ENCODE measurements around the gene CFAP221. TPM values are rescaled to one million over a fixed set of nuclear protein-coding genes. Genes with fewer than 3 reads are reported as not detected.
A peak's percentile ranks its signal among the peaks of the same experiment; 100 is the strongest.

The CFAP221 gene
- total RNA-seq, 5 donors from 2014 or later (not counting 1 experiment from before 2014, with no cell fraction given): not detected

DNA sequence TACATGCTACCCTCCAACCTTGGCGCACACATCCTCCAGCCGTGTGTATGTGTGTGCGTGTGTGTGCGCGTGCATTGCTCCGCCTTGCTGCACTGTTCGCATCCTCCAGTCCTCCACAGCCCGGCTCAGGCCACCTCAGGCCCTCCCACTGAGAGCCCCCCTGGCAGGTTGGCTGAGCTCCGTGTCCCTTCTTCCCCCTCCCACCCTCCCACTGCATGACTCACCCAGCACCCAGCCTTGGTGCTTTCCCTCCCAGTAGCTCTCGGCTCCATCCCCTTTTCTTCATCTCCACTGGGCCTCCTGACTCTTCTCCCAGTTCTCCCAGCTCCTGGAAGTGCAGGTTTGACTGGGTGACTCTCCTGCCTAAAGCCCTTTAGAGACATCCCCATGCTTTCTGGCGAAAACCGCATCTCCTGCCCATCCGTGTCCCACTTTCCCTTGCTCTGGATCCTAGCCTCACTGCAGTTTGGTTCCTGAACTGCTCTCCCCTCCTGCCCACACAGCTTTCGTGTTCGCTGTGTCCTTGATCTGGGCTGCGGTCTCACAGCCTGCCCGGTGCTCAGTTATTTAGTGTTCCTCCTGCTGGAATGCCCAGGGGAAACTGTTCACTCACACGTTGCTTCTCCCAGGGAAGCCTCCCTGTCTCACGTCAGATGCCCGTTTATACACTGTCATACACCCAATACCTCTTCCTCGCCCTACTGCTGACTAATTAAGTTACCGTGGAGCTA, 139.6 kb downstream of the CFAP221 start:
- WGBS (ENCODE audit: insufficient coverage): 81% methylated on average over 19 of the region's 22 CpGs
- Histone ChIP-seq H3K4me3 (ENCODE audit: control insufficient read depth in 1 of 2, extremely low read depth in 1 of 2, low read length in 1 of 2) (no peak overlapping the region), H3K27ac (ENCODE audit: low read length) (no peak overlapping the region), H3K36me3 (ENCODE audit: control insufficient read depth in 2 of 2, extremely low read depth in 1 of 2, insufficient read depth in 1 of 2, low read length in 1 of 2) (peaks cover 9 to 40% of the 10 kb centered on the region in 2 donors), H3K9me3 (no peaks in the 10 kb centered on the region), H3K4me1 (ENCODE audit: control insufficient read depth in 1 of 2, extremely low read depth in 1 of 2, insufficient read depth in 2 of 2, low read length in 2 of 2) (peaks cover 8 to 17% of the 10 kb centered on the region in 2 experiments), H3K27me3 (replicated peaks in 1 of 2; ENCODE audit: control insufficient read depth in 2 of 2, extremely low read depth in 1 of 2, insufficient read depth in 2 of 2, low read length in 1 of 2) (no peaks in the 10 kb centered on the region)
- ChIA-PET CTCF (no interaction called here), POLR2A (no interaction called here)
- Mint-ChIP-seq H3K4me1 (peaks cover 25 to 36% (median 29%) of the 10 kb centered on the region in 3 donors), H3K4me3 (no peak overlapping the region), H3K27me3 (no peaks in the 10 kb centered on the region), H3K36me3 (peaks cover 30% of the 10 kb centered on the region), H3K9me3 (no peaks in the 10 kb centered on the region), H3K27ac (no peak overlapping the region)
- DNase-seq: no peak
- no peak for ATAC-seq (replicated peaks in 1 of 4)

DNA sequence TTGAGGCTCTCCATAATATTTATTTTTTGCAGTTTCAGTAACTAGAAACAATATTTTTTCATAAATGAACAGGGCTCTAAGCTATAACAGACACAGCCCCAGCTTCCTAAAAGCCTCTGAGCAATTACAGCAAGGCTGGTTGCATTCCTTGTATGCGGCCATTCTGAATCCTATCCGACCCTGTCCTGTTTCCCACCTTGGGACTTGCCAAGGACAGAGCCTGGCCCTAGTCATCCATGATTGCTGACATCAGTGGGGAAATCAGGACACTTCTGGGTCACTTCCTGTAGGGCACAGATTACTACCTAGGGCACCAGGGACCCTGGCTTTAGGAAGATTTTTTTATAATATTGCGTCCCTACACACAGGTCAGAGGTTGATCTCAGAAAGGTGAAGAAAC, 140.3 kb downstream of the CFAP221 start:
- DNase-seq: no peak
- WGBS (ENCODE audit: insufficient coverage): 100% methylated on average over 3 of the region's 3 CpGs
- Histone ChIP-seq H3K27ac (ENCODE audit: low read length) (no peak overlapping the region), H3K4me1 (ENCODE audit: control insufficient read depth in 1 of 2, extremely low read depth in 1 of 2, insufficient read depth in 2 of 2, low read length in 2 of 2) (peaks cover 7 to 13% of the 10 kb centered on the region in 2 experiments), H3K36me3 (ENCODE audit: control insufficient read depth in 2 of 2, extremely low read depth in 1 of 2, insufficient read depth in 1 of 2, low read length in 1 of 2) (peaks cover 9 to 45% of the 10 kb centered on the region in 2 donors), H3K9me3 (no peaks in the 10 kb centered on the region), H3K4me3 (ENCODE audit: control insufficient read depth in 1 of 2, extremely low read depth in 1 of 2, low read length in 1 of 2) (no peak overlapping the region), H3K27me3 (replicated peaks in 1 of 2; ENCODE audit: control insufficient read depth in 2 of 2, extremely low read depth in 1 of 2, insufficient read depth in 2 of 2, low read length in 1 of 2) (no peaks in the 10 kb centered on the region)
- ChIA-PET CTCF (no interaction called here), POLR2A (no interaction called here)
- H3K27ac Mint-ChIP-seq: no peak overlapping the region
- no peaks in the 10 kb centered on the region for H3K9me3 Mint-ChIP-seq
- no peak for ATAC-seq (replicated peaks in 1 of 4)
- no peaks in the 10 kb centered on the region for H3K27me3 Mint-ChIP-seq
- H3K4me3 Mint-ChIP-seq: no peak overlapping the region
- H3K36me3 Mint-ChIP-seq: peaks cover 34% of the 10 kb centered on the region
- H3K4me1 Mint-ChIP-seq: peaks cover 22 to 30% (median 26%) of the 10 kb centered on the region in 3 donors

DNA sequence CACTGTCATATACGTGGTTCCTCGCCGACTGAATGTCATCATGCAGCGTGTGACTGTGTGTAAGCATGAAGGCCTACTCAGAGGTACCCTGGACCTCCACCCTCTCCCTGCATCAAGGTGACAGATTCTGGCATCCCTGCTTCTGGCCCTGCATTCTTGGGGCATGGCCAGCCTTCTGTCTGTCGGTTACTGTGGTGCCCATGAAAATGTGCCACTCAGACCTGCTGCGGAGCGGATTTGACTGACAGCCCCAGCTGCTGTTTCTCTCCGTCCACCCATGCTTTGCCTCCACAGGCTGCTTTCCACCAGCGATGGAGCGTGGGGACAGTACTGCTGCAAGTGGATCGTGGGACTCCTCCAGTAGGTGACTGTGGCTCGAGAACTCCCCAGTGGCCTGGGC, 144.4 kb downstream of the CFAP221 start:
- ATAC-seq (replicated peaks in 1 of 4): no peak
- CTCF ChIA-PET: no interaction called here
- 89% methylated on average over 8 of the region's 12 CpGs for WGBS (ENCODE audit: insufficient coverage)
- peaks cover 2 to 9% (median 5%) of the 10 kb centered on the region in 3 donors for H3K4me1 Mint-ChIP-seq
- H3K27me3 ChIP-seq (replicated peaks in 1 of 2; ENCODE audit: control insufficient read depth in 2 of 2, extremely low read depth in 1 of 2, insufficient read depth in 2 of 2, low read length in 1 of 2): no peaks in the 10 kb centered on the region
- DNase-seq: no peak
- no peaks in the 10 kb centered on the region for H3K9me3 ChIP-seq
- peaks cover 9 to 30% of the 10 kb centered on the region in 2 donors for H3K36me3 ChIP-seq (ENCODE audit: control insufficient read depth in 2 of 2, extremely low read depth in 1 of 2, insufficient read depth in 1 of 2, low read length in 1 of 2)
- H3K36me3 Mint-ChIP-seq: peaks cover 21% of the 10 kb centered on the region
- POLR2A ChIA-PET: no interaction called here
- H3K4me1 ChIP-seq (ENCODE audit: control insufficient read depth in 1 of 2, extremely low read depth in 1 of 2, insufficient read depth in 2 of 2, low read length in 2 of 2): no peaks in the 10 kb centered on the region
- H3K4me3 Mint-ChIP-seq: no peak overlapping the region
- no peaks in the 10 kb centered on the region for H3K9me3 Mint-ChIP-seq
- H3K27ac Mint-ChIP-seq: no peak overlapping the region
- no peak overlapping the region for H3K27ac ChIP-seq (ENCODE audit: low read length)
- H3K4me3 ChIP-seq (ENCODE audit: control insufficient read depth in 1 of 2, extremely low read depth in 1 of 2, low read length in 1 of 2): no peak overlapping the region
- H3K27me3 Mint-ChIP-seq: no peaks in the 10 kb centered on the region

DNA sequence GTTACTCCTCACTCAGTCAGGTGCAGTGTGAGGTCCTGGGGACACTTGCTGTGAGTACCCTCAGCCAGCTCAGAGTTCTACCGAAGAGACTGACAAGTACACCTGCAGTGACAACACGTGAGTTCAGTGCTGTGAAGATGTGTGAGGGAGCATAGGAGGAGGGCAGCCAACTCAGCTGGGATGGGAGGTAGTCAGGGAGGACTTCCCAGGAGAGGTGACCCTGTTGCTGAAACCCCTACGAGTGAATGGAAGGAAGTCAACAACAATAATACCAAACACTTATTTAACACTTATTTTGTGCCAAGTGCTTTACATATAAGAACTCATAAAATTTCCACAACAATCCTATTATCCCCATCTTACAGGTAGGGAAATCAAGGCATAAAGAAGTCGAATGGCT, 145.0 kb downstream of the CFAP221 start:
- Mint-ChIP-seq H3K36me3 (peaks cover 21% of the 10 kb centered on the region), H3K27ac (no peak overlapping the region), H3K4me1 (peaks cover 4 to 10% (median 5%) of the 10 kb centered on the region in 3 donors), H3K9me3 (no peaks in the 10 kb centered on the region), H3K27me3 (no peaks in the 10 kb centered on the region), H3K4me3 (no peak overlapping the region)
- no peak overlapping the region for H3K4me3 ChIP-seq (ENCODE audit: control insufficient read depth in 1 of 2, extremely low read depth in 1 of 2, low read length in 1 of 2)
- ChIA-PET CTCF (no interaction called here), POLR2A (no interaction called here)
- no peaks in the 10 kb centered on the region for H3K9me3 ChIP-seq
- H3K36me3 ChIP-seq (ENCODE audit: control insufficient read depth in 2 of 2, extremely low read depth in 1 of 2, insufficient read depth in 1 of 2, low read length in 1 of 2): peaks cover 9 to 30% of the 10 kb centered on the region in 2 donors
- no peak overlapping the region for H3K27ac ChIP-seq (ENCODE audit: low read length)
- WGBS (ENCODE audit: insufficient coverage): 86% methylated on average over 2 of the region's 4 CpGs
- H3K4me1 ChIP-seq (ENCODE audit: control insufficient read depth in 1 of 2, extremely low read depth in 1 of 2, insufficient read depth in 2 of 2, low read length in 2 of 2): peaks cover 4 to 5% of the 10 kb centered on the region in 2 experiments
- ATAC-seq (replicated peaks in 1 of 4) (no peak), DNase-seq (no peak)
- H3K27me3 ChIP-seq (replicated peaks in 1 of 2; ENCODE audit: control insufficient read depth in 2 of 2, extremely low read depth in 1 of 2, insufficient read depth in 2 of 2, low read length in 1 of 2): peaks cover 0 to under 1% of the 10 kb centered on the region in 2 experiments

DNA sequence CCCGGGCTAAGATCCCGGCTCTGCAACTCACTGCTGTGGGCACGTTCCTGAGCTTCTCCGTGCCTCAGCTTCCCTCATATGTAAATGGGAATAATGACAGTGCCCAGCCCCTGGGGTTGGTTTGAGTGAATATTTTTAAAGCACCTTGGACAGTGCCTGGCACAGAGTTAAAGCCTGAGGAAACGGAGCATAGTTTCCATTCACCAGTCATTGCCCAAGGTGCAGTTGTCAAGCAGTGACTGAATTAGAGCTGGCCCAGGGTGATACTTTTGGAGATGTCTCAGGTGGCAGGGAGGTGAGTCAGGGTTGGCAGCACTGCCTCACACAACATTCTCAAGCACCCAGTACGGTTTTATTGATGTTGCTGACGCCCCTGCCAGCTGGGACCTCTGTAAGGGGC, 146.9 kb downstream of the CFAP221 start:
- ChIA-PET CTCF (no interaction called here), POLR2A (no interaction called here)
- no peaks in the 10 kb centered on the region for H3K9me3 Mint-ChIP-seq
- H3K4me1 ChIP-seq (ENCODE audit: control insufficient read depth in 1 of 2, extremely low read depth in 1 of 2, insufficient read depth in 2 of 2, low read length in 2 of 2): peaks cover 22 to 24% of the 10 kb centered on the region in 2 experiments
- peaks cover 21% of the 10 kb centered on the region for H3K36me3 Mint-ChIP-seq
- no peak overlapping the region for H3K27ac Mint-ChIP-seq
- H3K27me3 Mint-ChIP-seq: no peaks in the 10 kb centered on the region
- ATAC-seq (replicated peaks in 1 of 4): no peak
- H3K4me3 ChIP-seq (ENCODE audit: control insufficient read depth in 1 of 2, extremely low read depth in 1 of 2, low read length in 1 of 2): no peak overlapping the region
- no peak overlapping the region for H3K4me3 Mint-ChIP-seq
- no peak overlapping the region for H3K27ac ChIP-seq (ENCODE audit: low read length)
- H3K4me1 Mint-ChIP-seq: peaks cover 21 to 28% (median 23%) of the 10 kb centered on the region in 3 donors
- H3K27me3 ChIP-seq (replicated peaks in 1 of 2; ENCODE audit: control insufficient read depth in 2 of 2, extremely low read depth in 1 of 2, insufficient read depth in 2 of 2, low read length in 1 of 2): peaks cover 0 to 8% of the 10 kb centered on the region in 2 experiments
- no peak for DNase-seq
- no peaks in the 10 kb centered on the region for H3K9me3 ChIP-seq
- 81% methylated on average over 3 of the region's 7 CpGs for WGBS (ENCODE audit: insufficient coverage)
- H3K36me3 ChIP-seq (ENCODE audit: control insufficient read depth in 2 of 2, extremely low read depth in 1 of 2, insufficient read depth in 1 of 2, low read length in 1 of 2): peaks cover 9 to 25% of the 10 kb centered on the region in 2 donors

DNA sequence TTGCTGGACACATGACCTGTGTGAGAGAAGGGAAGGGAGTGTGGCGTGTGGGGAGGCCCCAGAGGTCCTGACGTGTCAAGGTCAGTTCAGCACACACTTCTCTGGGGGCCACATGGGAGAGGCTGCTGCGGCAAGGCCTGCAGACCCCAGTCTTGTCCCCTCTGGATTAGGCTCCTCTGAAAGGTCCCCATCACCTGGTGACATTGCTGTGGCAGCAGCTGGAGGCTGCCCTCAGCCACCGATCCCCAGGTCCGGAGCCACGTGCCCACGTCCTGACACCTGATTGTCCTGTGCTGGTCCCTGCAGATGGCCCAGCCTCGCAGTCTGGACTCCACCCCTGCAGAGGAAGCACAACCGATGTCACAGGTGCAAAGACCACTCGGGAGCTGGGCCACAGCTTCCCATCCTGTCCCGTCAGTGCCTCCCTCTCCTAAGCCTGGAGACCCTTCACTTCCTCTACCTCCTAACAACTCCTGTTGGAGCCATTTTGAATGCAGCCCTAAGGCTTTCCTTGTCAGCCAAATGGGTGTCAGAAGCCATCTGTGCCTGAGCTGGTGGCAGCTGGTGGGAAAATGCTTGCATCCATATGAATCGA, 147.5 kb downstream of the CFAP221 start:
- DNase-seq (no peak), ATAC-seq (replicated peaks in 1 of 4) (no peak)
- H3K27me3 ChIP-seq (replicated peaks in 1 of 2; ENCODE audit: control insufficient read depth in 2 of 2, extremely low read depth in 1 of 2, insufficient read depth in 2 of 2, low read length in 1 of 2): peaks cover 0 to 8% of the 10 kb centered on the region in 2 experiments
- ChIA-PET POLR2A (no interaction called here), CTCF (no interaction called here)
- peaks cover 9 to 21% of the 10 kb centered on the region in 2 donors for H3K36me3 ChIP-seq (ENCODE audit: control insufficient read depth in 2 of 2, extremely low read depth in 1 of 2, insufficient read depth in 1 of 2, low read length in 1 of 2)
- Mint-ChIP-seq H3K4me3 (no peak overlapping the region), H3K36me3 (peaks cover 21% of the 10 kb centered on the region), H3K27ac (peak overlapping the region in 1 of 2 donors; percentile 9), H3K27me3 (no peaks in the 10 kb centered on the region), H3K9me3 (no peaks in the 10 kb centered on the region), H3K4me1 (peaks cover 25 to 34% (median 28%) of the 10 kb centered on the region in 3 donors)
- no peak overlapping the region for H3K27ac ChIP-seq (ENCODE audit: low read length)
- no peak overlapping the region for H3K4me3 ChIP-seq (ENCODE audit: control insufficient read depth in 1 of 2, extremely low read depth in 1 of 2, low read length in 1 of 2)
- H3K9me3 ChIP-seq: no peaks in the 10 kb centered on the region
- peaks cover 28 to 29% of the 10 kb centered on the region in 2 experiments for H3K4me1 ChIP-seq (ENCODE audit: control insufficient read depth in 1 of 2, extremely low read depth in 1 of 2, insufficient read depth in 2 of 2, low read length in 2 of 2)
- 94% methylated on average over 11 of the region's 12 CpGs for WGBS (ENCODE audit: insufficient coverage)
